Liver (tissue), 9 donors: ENCODE measurements around the gene BRMS1L. TPM values are rescaled to one million over a fixed set of nuclear protein-coding genes. Genes with fewer than 3 reads are reported as not detected.
A peak's percentile ranks its signal among the peaks of the same experiment; 100 is the strongest.
"Not testable (repeated sequence)": the region's sequence is repeated elsewhere in the genome, so short reads cannot be mapped to it uniquely, and the experiment has no call there.

Source experiments
- DNase-seq: peaks from one replicate; pipeline ENCODE4 v3.0.0-alpha.2; 2017; ENCODE audit warnings: low spot score
- H3K27ac ChIP-seq, 2 donors: one replicate each; pipeline ENCODE4 v1.7.0; 2013; ENCODE audit warnings: inconsistent platforms in 2 of 2, low read length in 2 of 2, control low read depth in 1 of 2, low read depth in 1 of 2, mild to moderate bottlenecking in 1 of 2
- H3K27me3 ChIP-seq, 4 donors: one replicate each; pipeline versions ENCODE4 v1.6.1 to v1.7.0; 2013; ENCODE audit warnings: low read length in 3 of 4, inconsistent platforms in 1 of 4, mild to moderate bottlenecking in 1 of 4, moderate library complexity in 1 of 4; ENCODE audit not compliant: control insufficient read depth in 4 of 4, insufficient read depth in 4 of 4
- H3K36me3 ChIP-seq, 4 donors: one replicate each; pipeline versions ENCODE4 v1.6.1 to v1.7.0; 2013; ENCODE audit warnings: low read length in 3 of 4, mild to moderate bottlenecking in 3 of 4, low read depth in 1 of 4, moderate library complexity in 1 of 4; ENCODE audit not compliant: control insufficient read depth in 4 of 4, insufficient read depth in 3 of 4
- H3K4me1 ChIP-seq, 4 donors: one replicate each; pipeline versions ENCODE4 v1.6.1 to v1.7.0; 2013; ENCODE audit warnings: low read length in 3 of 4, mild to moderate bottlenecking in 3 of 4, moderate library complexity in 1 of 4; ENCODE audit not compliant: control insufficient read depth in 4 of 4, insufficient read depth in 4 of 4
- H3K4me3 ChIP-seq, 3 donors: one replicate each; pipeline versions ENCODE4 v1.6.1 to v1.7.0; 2013; ENCODE audit warnings: low read length in 3 of 3, control low read depth in 1 of 3, low read depth in 1 of 3, mild to moderate bottlenecking in 1 of 3
- H3K9ac ChIP-seq, 2 donors: one replicate each; pipeline ENCODE4 v1.7.0; 2013; ENCODE audit warnings: low read length in 2 of 2, mild to moderate bottlenecking in 2 of 2, moderate library complexity in 2 of 2, control low read depth in 1 of 2, low read depth in 1 of 2
- H3K9me3 ChIP-seq, 4 donors: one replicate each; pipeline versions ENCODE4 v1.6.1 to v1.7.0; 2013; ENCODE audit warnings: low read length in 3 of 4; ENCODE audit not compliant: control insufficient read depth in 4 of 4
- CTCF ChIP-seq: fragments of 150-350 bp; IDR thresholded peaks from 2 replicates; pipeline ENCODE4 v1.5.1; 2017; ENCODE audit warnings: improper control_type of control experiment, low read depth, low read length; ENCODE audit not compliant: missing input control
- EGR1 ChIP-seq, 2 donors: IDR thresholded peaks; 2 replicates each; pipeline ENCODE4 v1.6.1; 2016 to 2018; ENCODE audit warnings: antibody characterized with exemption in 2 of 2, low read depth in 2 of 2
- FOXA2 ChIP-seq: IDR thresholded peaks from 2 replicates; pipeline ENCODE4 v1.6.1; 2016; ENCODE audit warnings: antibody characterized with exemption
- GABPA ChIP-seq, 2 donors: IDR thresholded peaks in 1 of 2; conservative IDR thresholded peaks in 1 of 2; 2 replicates each; pipeline ENCODE4 v1.6.1; 2016; ENCODE audit warnings: antibody characterized with exemption in 2 of 2, mild to moderate bottlenecking in 1 of 2, moderate library complexity in 1 of 2
- HNF4A ChIP-seq, 2 donors: conservative IDR thresholded peaks; 2 replicates each; pipeline ENCODE4 v1.6.1; 2016; ENCODE audit warnings: antibody characterized with exemption in 2 of 2, mild to moderate bottlenecking in 2 of 2
- JUND ChIP-seq, 2 donors: IDR thresholded peaks; 2 replicates each; pipeline ENCODE4 v1.6.1; 2016; ENCODE audit warnings: antibody characterized with exemption in 2 of 2
- RAD21 ChIP-seq, 2 donors: IDR thresholded peaks; 2 replicates each; pipeline ENCODE4 v1.6.1; 2016; ENCODE audit warnings: antibody characterized with exemption in 2 of 2, mild to moderate bottlenecking in 2 of 2
- REST ChIP-seq: IDR thresholded peaks from 2 replicates; pipeline ENCODE4 v1.6.1; 2016; ENCODE audit warnings: antibody characterized with exemption, mild to moderate bottlenecking
- RXRA ChIP-seq, 2 donors: IDR thresholded peaks; 2 replicates each; pipeline ENCODE4 v1.6.1; 2017 to 2018; ENCODE audit warnings: antibody characterized with exemption in 2 of 2, mild to moderate bottlenecking in 1 of 2
- SP1 ChIP-seq: IDR thresholded peaks from 2 replicates; pipeline ENCODE4 v1.6.1; 2018; ENCODE audit warnings: antibody characterized with exemption, mild to moderate bottlenecking
- TAF1 ChIP-seq: conservative IDR thresholded peaks from 2 replicates; pipeline ENCODE4 v1.6.1; 2016; ENCODE audit warnings: antibody characterized with exemption, mild to moderate bottlenecking
- YY1 ChIP-seq: IDR thresholded peaks from 2 replicates; pipeline ENCODE4 v1.6.1; 2016; ENCODE audit warnings: antibody characterized with exemption, mild to moderate bottlenecking
- WGBS: extraction: QIAGEN DNeasy Blood & Tissue Kit; methylation state at CpG from one replicate; pipeline ENCODE4 v1.1.7; 2013; 5-methylcytosine and 5-hydroxymethylcytosine counted together
- polyA plus RNA-seq, 2 donors: library from polyadenylated mRNA; stranded (reverse) in 1 of 2; unstranded in 1 of 2; fragments of 200-250 nt in 1 of 2; fragments of >200 nt in 1 of 2; fragmentation: Nextera tagmentation in 1 of 2; extraction: Ambion mirVana in 1 of 2; gene quantifications; one replicate each; pipeline versions ENCODE4 v1.2.1 to v1.2.3, GENCODE V29; 2013 to 2015
- total RNA-seq, 2 donors: library from RNA; depleted of rRNA; stranded (reverse); fragments of >200 nt; gene quantifications; one replicate each; pipeline ENCODE4 v1.2.3, GENCODE V29; 2014
- TF ChIP-seq, protein P1 (sequence below): IDR thresholded peaks from 2 replicates; pipeline ENCODE4 v1.6.1; 2016; ENCODE audit warnings: antibody characterized with exemption
- donor health status: healthy.
- donor health status: healthy.
- donor health status: healthy.
- donor health status: healthy.
- donor health status: healthy.

The BRMS1L gene
- total and polyA plus RNA-seq, 4 donors, result 2.7 to 3.7 (median 3.4) TPM

- no peak for DNase-seq
- TF ChIP-seq CTCF (no peak), HNF4A (conservative IDR thresholded peaks at IDR 0.05) (no peak), RAD21 (IDR thresholded peaks at IDR 0.05) (no peak), FOXA2 (no peak), EGR1 (IDR thresholded peaks at IDR 0.05; ENCODE audit: low read depth in 2 of 2) (no peak), GABPA (IDR thresholded peaks at IDR 0.05 in 1 of 2, conservative IDR thresholded peaks at IDR 0.05 in 1 of 2) (no peak), JUND (IDR thresholded peaks at IDR 0.05) (no peak), YY1 (no peak), SP1 (no peak), RXRA (IDR thresholded peaks at IDR 0.05) (no peak)
- TF ChIP-seq, protein P1, sequence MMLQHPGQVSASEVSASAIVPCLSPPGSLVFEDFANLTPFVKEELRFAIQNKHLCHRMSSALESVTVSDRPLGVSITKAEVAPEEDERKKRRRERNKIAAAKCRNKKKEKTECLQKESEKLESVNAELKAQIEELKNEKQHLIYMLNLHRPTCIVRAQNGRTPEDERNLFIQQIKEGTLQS, result no peak
- H3K36me3 ChIP-seq, result no peaks in the 10 kb centered on the region
- H3K4me3 ChIP-seq, result peak overlapping the region; percentile 58 to 89 (median 81)
- peak overlapping the region; percentile 83 to 85 for H3K27ac ChIP-seq
- H3K9me3 ChIP-seq, result no peaks in the 10 kb centered on the region
- peak overlapping the region; percentile 74 to 76 for H3K9ac ChIP-seq
- 5% methylated on average over 11 of the region's 11 CpGs for WGBS
- no peaks in the 10 kb centered on the region for H3K27me3 ChIP-seq
- peaks cover 3 to 25% (median 18%) of the 10 kb centered on the region in 4 donors for H3K4me1 ChIP-seq
Observed at GRCh38 chr14:35808076-35808637, 18.0 kb upstream of the BRMS1L start.

- DNase-seq, result peak; percentile 85
- not testable (repeated sequence) for H3K27me3 ChIP-seq, H3K36me3 ChIP-seq, H3K9me3 ChIP-seq
- WGBS, result under 1% methylated on average over 59 of the region's 66 CpGs
- TF ChIP-seq YY1 (peak; percentile 84), CTCF (peak; percentile 30), JUND (IDR thresholded peaks at IDR 0.05) (peak; percentile 57 to 85), REST (peak; percentile 74), GABPA (IDR thresholded peaks at IDR 0.05 in 1 of 2, conservative IDR thresholded peaks at IDR 0.05 in 1 of 2) (peak; percentile 55 to 63), SP1 (peak; percentile 26), RAD21 (IDR thresholded peaks at IDR 0.05) (peak in 1 of 2 donors; percentile 36), TAF1 (peak; percentile 80)
- TF ChIP-seq, protein P1, result peak; percentile 47
- Histone ChIP-seq H3K9ac (peak within 1 kb of the TSS; percentile 74 to 76), H3K4me1 (peaks cover 3 to 21% (median 16%) of the 10 kb centered on the region in 4 donors), H3K4me3 (peak within 1 kb of the TSS; percentile 58 to 89 (median 81)), H3K27ac (peak within 1 kb of the TSS; percentile 83 to 85)
Observed at GRCh38 chr14:35808638-35809563, 17.2 kb upstream of the BRMS1L start, which contains the start of gene RALGAPA1. Gene RALGAPA1, minus strand, starts transcription at chr14:35809295. Its CDS starts 460 bp downstream, at chr14:35808835.
